Suprapubic skin (tissue), 4 donors: ENCODE measurements around the gene LLGL1. TPM values are rescaled to one million over a fixed set of nuclear protein-coding genes. Genes with fewer than 3 reads are reported as not detected.

ENCODE experiments used
- DNase-seq, 2 donors: peaks; one replicate each; pipeline ENCODE4 v3.0.0-alpha.2; 2019; ENCODE audit warnings: low spot score in 2 of 2
- H3K27ac ChIP-seq: fragments of 200-600 bp; sonication (generic); one replicate; pipeline ENCODE4 v1.5.1; 2019
- H3K27me3 ChIP-seq: fragments of 200-600 bp; sonication (generic); one replicate; pipeline ENCODE4 v1.5.1; 2019
- H3K36me3 ChIP-seq: fragments of 200-600 bp; sonication (generic); one replicate; pipeline ENCODE4 v1.5.1; 2019
- H3K4me1 ChIP-seq: fragments of 200-600 bp; sonication (generic); one replicate; pipeline ENCODE4 v1.5.1; 2019
- H3K4me3 ChIP-seq: fragments of 200-600 bp; sonication (generic); one replicate; pipeline ENCODE4 v1.5.1; 2019; ENCODE audit warnings: mild to moderate bottlenecking
- H3K9me3 ChIP-seq: fragments of 200-600 bp; sonication (generic); one replicate; pipeline ENCODE4 v1.5.1; 2019
- EP300 ChIP-seq: sonication (generic); formaldehyde crosslinking; IDR thresholded peaks from one replicate; pipeline ENCODE4 v1.6.1; 2017; ENCODE audit warnings: antibody characterized with exemption
- POLR2A ChIP-seq, 2 donors: fragments of 450-650 bp; IDR thresholded peaks; one replicate each; pipeline ENCODE4 v1.6.1; 2017; ENCODE audit warnings: antibody characterized with exemption in 2 of 2, mild to moderate bottlenecking in 2 of 2, moderate library complexity in 2 of 2
- POLR2AphosphoS5 ChIP-seq, 3 donors: sonication (generic); formaldehyde crosslinking; IDR thresholded peaks; one replicate each; pipeline ENCODE4 v1.6.1; 2017; ENCODE audit warnings: antibody characterized with exemption in 3 of 3
- WGBS: methylation state at CpG from one replicate; pipeline ENCODE4 v1.1.5; 2018; 5-methylcytosine and 5-hydroxymethylcytosine counted together
- total RNA-seq, 4 donors: library from RNA; depleted of rRNA; stranded (reverse); fragments of >200 nt; gene quantifications; one replicate each; pipeline ENCODE4 v1.1.0, GENCODE V29; 2016
- TF ChIP-seq, protein P1 (sequence below), 2 donors: fragments of 200-600 bp in 1 of 2; fragments of 450-650 bp in 1 of 2; sonication (generic) in 1 of 2; IDR thresholded peaks; one replicate each; pipeline ENCODE4 v1.5.1; 2016 to 2019; ENCODE audit warnings: antibody characterized with exemption in 2 of 2, mild to moderate bottlenecking in 1 of 2, moderate library complexity in 1 of 2

The LLGL1 gene
- total RNA-seq, 4 donors from 2014 or later = 27.7 to 37.1 (median 32.8) TPM

- WGBS = 57% methylated on average over 4 of the region's 4 CpGs
- H3K27me3 ChIP-seq = no peaks in the 10 kb centered on the region
- TF ChIP-seq POLR2A (IDR thresholded peaks at IDR 0.05) (no peak), EP300 (no peak)
- TF ChIP-seq, protein P1, sequence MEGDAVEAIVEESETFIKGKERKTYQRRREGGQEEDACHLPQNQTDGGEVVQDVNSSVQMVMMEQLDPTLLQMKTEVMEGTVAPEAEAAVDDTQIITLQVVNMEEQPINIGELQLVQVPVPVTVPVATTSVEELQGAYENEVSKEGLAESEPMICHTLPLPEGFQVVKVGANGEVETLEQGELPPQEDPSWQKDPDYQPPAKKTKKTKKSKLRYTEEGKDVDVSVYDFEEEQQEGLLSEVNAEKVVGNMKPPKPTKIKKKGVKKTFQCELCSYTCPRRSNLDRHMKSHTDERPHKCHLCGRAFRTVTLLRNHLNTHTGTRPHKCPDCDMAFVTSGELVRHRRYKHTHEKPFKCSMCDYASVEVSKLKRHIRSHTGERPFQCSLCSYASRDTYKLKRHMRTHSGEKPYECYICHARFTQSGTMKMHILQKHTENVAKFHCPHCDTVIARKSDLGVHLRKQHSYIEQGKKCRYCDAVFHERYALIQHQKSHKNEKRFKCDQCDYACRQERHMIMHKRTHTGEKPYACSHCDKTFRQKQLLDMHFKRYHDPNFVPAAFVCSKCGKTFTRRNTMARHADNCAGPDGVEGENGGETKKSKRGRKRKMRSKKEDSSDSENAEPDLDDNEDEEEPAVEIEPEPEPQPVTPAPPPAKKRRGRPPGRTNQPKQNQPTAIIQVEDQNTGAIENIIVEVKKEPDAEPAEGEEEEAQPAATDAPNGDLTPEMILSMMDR (IDR thresholded peaks at IDR 0.05) = no peak
- no peak overlapping the region for H3K4me3 ChIP-seq
- DNase-seq = no peak
- H3K27ac ChIP-seq = no peak overlapping the region
- H3K36me3 ChIP-seq = peaks cover 46% of the 10 kb centered on the region
- peaks cover 55% of the 10 kb centered on the region for H3K4me1 ChIP-seq
- no peaks in the 10 kb centered on the region for H3K9me3 ChIP-seq
Observed at GRCh38 chr17:18194804-18195203, 30.6 kb upstream of the LLGL1 start.

DNA sequence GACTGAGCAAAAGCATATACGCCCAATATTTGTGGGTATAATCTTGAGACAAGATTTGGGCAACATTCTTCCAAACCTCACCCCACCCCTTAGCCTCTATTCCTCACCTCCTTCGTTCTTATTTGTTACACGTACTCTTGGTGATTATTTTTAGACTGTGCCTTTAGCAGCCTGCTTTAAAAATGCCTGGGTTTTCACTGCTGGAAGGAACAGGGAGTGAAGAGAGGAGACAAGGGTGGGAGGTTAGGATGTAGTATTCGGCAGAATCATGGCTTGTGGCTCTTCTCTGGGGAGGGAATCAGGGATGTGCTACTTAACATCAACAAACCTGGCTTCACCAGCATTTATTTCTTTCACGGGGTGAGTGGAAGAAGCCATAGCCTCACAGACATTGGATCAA is 30.2 kb upstream of the LLGL1 start:
- TF ChIP-seq POLR2AphosphoS5 (IDR thresholded peaks at IDR 0.05) (no peak), EP300 (no peak), POLR2A (IDR thresholded peaks at IDR 0.05) (no peak)
- TF ChIP-seq, protein P1 (IDR thresholded peaks at IDR 0.05) = no peak
- Histone ChIP-seq H3K4me1 (peaks cover 52% of the 10 kb centered on the region), H3K36me3 (peaks cover 46% of the 10 kb centered on the region), H3K4me3 (no peak overlapping the region), H3K27ac (no peak overlapping the region), H3K9me3 (no peaks in the 10 kb centered on the region), H3K27me3 (no peaks in the 10 kb centered on the region)
- DNase-seq = no peak
- 68% methylated on average over 5 of the region's 5 CpGs for WGBS

- TF ChIP-seq EP300 (no peak), POLR2A (IDR thresholded peaks at IDR 0.05) (no peak), POLR2AphosphoS5 (IDR thresholded peaks at IDR 0.05) (no peak)
- Histone ChIP-seq H3K27me3 (no peaks in the 10 kb centered on the region), H3K4me1 (peaks cover 35% of the 10 kb centered on the region), H3K9me3 (no peaks in the 10 kb centered on the region), H3K36me3 (peaks cover 46% of the 10 kb centered on the region), H3K4me3 (no peak overlapping the region), H3K27ac (no peak overlapping the region)
- no peak for DNase-seq
- 89% methylated on average over 3 of the region's 3 CpGs for WGBS
Observed at GRCh38 chr17:18197535-18198194, 27.8 kb upstream of the LLGL1 start.

- no peak for DNase-seq
- no peak overlapping the region for H3K4me3 ChIP-seq
- peaks cover 52% of the 10 kb centered on the region for H3K36me3 ChIP-seq
- H3K27me3 ChIP-seq = no peaks in the 10 kb centered on the region
- 28% methylated on average over 4 of the region's 4 CpGs for WGBS
- H3K27ac ChIP-seq = no peak overlapping the region
- H3K9me3 ChIP-seq = no peaks in the 10 kb centered on the region
- peaks cover 30% of the 10 kb centered on the region for H3K4me1 ChIP-seq
- TF ChIP-seq EP300 (no peak), POLR2AphosphoS5 (IDR thresholded peaks at IDR 0.05) (no peak), POLR2A (IDR thresholded peaks at IDR 0.05) (no peak)
- TF ChIP-seq, protein P1 (IDR thresholded peaks at IDR 0.05) = no peak
Observed at GRCh38 chr17:18198530-18198929, 26.9 kb upstream of the LLGL1 start.

GRCh38 chr17:18201108-18201507 is 24.3 kb upstream of the LLGL1 start:
- no peak for DNase-seq
- Histone ChIP-seq H3K36me3 (peaks cover 57% of the 10 kb centered on the region), H3K27ac (no peak overlapping the region), H3K27me3 (no peaks in the 10 kb centered on the region), H3K4me1 (peaks cover 29% of the 10 kb centered on the region), H3K4me3 (no peak overlapping the region), H3K9me3 (no peaks in the 10 kb centered on the region)
- TF ChIP-seq POLR2A (IDR thresholded peaks at IDR 0.05) (no peak), POLR2AphosphoS5 (IDR thresholded peaks at IDR 0.05) (no peak), EP300 (no peak)
- TF ChIP-seq, protein P1 (IDR thresholded peaks at IDR 0.05) = no peak
- 76% methylated on average over 4 of the region's 4 CpGs for WGBS

DNA sequence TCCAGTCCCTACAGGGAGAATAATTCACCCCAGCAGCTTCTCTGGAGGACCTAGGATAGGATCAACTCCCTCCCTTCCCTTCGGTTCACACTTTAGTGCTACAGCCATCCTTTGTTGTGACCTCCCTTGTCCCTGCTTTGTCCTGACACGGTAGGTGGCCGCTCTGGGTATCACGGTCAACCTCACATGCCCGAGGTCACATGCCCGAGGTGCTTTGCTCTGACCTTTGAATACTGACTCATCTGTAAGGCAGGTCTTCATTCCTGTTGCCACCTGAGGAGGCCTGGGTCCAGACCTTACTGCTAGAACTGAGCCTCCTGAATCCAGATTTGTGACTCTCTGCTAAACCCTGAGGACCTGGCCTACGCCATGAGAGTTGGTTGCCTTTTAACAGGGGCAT is 22.1 kb upstream of the LLGL1 start:
- no peak overlapping the region for H3K4me3 ChIP-seq
- WGBS = 77% methylated on average over 7 of the region's 7 CpGs
- no peaks in the 10 kb centered on the region for H3K9me3 ChIP-seq
- no peaks in the 10 kb centered on the region for H3K27me3 ChIP-seq
- TF ChIP-seq EP300 = no peak
- TF ChIP-seq POLR2A (IDR thresholded peaks at IDR 0.05) = no peak
- TF ChIP-seq POLR2AphosphoS5 (IDR thresholded peaks at IDR 0.05) = no peak
- TF ChIP-seq, protein P1 (IDR thresholded peaks at IDR 0.05) = no peak
- peaks cover 14% of the 10 kb centered on the region for H3K4me1 ChIP-seq
- DNase-seq = no peak
- peaks cover 62% of the 10 kb centered on the region for H3K36me3 ChIP-seq
- H3K27ac ChIP-seq = no peak overlapping the region
